A549 (cell line): ENCODE measurements around the gene GAGE12H.
"Not testable (repeated sequence)": the region's sequence is repeated elsewhere in the genome, so short reads cannot be mapped to it uniquely, and the experiment has no call there.

Source experiments
- BHLHE40 ChIP-seq: IDR thresholded peaks from 2 replicates; pipeline ENCODE4 v1.6.1; 2012; ENCODE audit warnings: low read depth, low read length, inconsistent platforms
- CBX2 ChIP-seq: fragments of 200-600 bp; sonication (generic); IDR thresholded peaks from 2 replicates; pipeline ENCODE4 v1.6.1; 2016; ENCODE audit warnings: low read depth, mild to moderate bottlenecking, borderline replicate concordance
- CEBPB ChIP-seq, 2 experiments: fragments of >200 bp in 1 of 2; sonication (Bioruptor Twin) in 1 of 2; formaldehyde crosslinking in 1 of 2; IDR thresholded peaks; 2 replicates each; pipeline ENCODE4 v1.6.1; 2012 to 2016
- CHD2 ChIP-seq: fragments of 150-350 bp; IDR thresholded peaks from 2 replicates; pipeline ENCODE4 v1.6.1; 2014; ENCODE audit warnings: low read length; ENCODE audit not compliant: partially characterized antibody
- CTCF ChIP-seq: fragments of >200 bp; sonication (Bioruptor Twin); formaldehyde crosslinking; IDR thresholded peaks from 3 replicates; pipeline ENCODE4 v1.5.1; 2016
- HDAC2 ChIP-seq: fragments of 200-600 bp; sonication (generic); IDR thresholded peaks from 2 replicates; pipeline ENCODE4 v1.6.1; 2016
- HMGXB4 ChIP-seq: fragments of 250-450 bp; sonication (Bioruptor Pico); IDR thresholded peaks from 2 replicates; pipeline ENCODE4 v1.5.0; 2021; ENCODE audit warnings: mild to moderate bottlenecking, moderate library complexity, borderline replicate concordance
- POLR2A ChIP-seq: IDR thresholded peaks from 2 replicates; pipeline ENCODE4 v1.6.1; 2012; ENCODE audit warnings: mild to moderate bottlenecking, low read length
- POLR2AphosphoS2 ChIP-seq: conservative IDR thresholded peaks from 2 replicates; pipeline ENCODE4 v1.6.1; 2012; ENCODE audit warnings: low read length, improper control_type of control experiment, inconsistent platforms
- RAD21 ChIP-seq, 2 experiments: fragments of >200 bp in 1 of 2; sonication (Bioruptor Twin) in 1 of 2; formaldehyde crosslinking in 1 of 2; IDR thresholded peaks in 1 of 2; conservative IDR thresholded peaks in 1 of 2; 2 replicates in 1 of 2; 3 replicates in 1 of 2; pipeline ENCODE4 v1.6.1; 2012 to 2018; ENCODE audit warnings: inconsistent platforms in 1 of 2
- SREBF2 ChIP-seq: fragments of 450-650 bp; IDR thresholded peaks from 2 replicates; pipeline ENCODE4 v1.6.1; 2014; ENCODE audit warnings: mild to moderate bottlenecking, moderate library complexity
- ZFP36 ChIP-seq: fragments of 450-650 bp; IDR thresholded peaks from 2 replicates; pipeline ENCODE4 v1.6.1; 2014; ENCODE audit warnings: borderline replicate concordance; ENCODE audit not compliant: partially characterized antibody
- TF ChIP-seq, protein P1 (sequence below): fragments of 150-350 bp; IDR thresholded peaks from 2 replicates; pipeline ENCODE4 v1.6.1; 2014; ENCODE audit warnings: low read depth, mild to moderate bottlenecking, low read length
- TF ChIP-seq, protein P2 (sequence below): fragments of 450-650 bp; IDR thresholded peaks from 2 replicates; pipeline ENCODE4 v1.6.1; 2014; ENCODE audit warnings: antibody characterized with exemption

- TF ChIP-seq POLR2A; CEBPB (IDR thresholded peaks at IDR 0.05); CTCF; ZFP36; CBX2; RAD21 (conservative IDR thresholded peaks at IDR 0.05 in 1 of 2, IDR thresholded peaks at IDR 0.05 in 1 of 2); HMGXB4 (CRISPR knock-in tag); BHLHE40; HDAC2; POLR2AphosphoS2; SREBF2; CHD2: not testable (repeated sequence)
- TF ChIP-seq, protein P1, sequence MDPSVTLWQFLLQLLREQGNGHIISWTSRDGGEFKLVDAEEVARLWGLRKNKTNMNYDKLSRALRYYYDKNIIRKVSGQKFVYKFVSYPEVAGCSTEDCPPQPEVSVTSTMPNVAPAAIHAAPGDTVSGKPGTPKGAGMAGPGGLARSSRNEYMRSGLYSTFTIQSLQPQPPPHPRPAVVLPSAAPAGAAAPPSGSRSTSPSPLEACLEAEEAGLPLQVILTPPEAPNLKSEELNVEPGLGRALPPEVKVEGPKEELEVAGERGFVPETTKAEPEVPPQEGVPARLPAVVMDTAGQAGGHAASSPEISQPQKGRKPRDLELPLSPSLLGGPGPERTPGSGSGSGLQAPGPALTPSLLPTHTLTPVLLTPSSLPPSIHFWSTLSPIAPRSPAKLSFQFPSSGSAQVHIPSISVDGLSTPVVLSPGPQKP: not testable (repeated sequence)
- TF ChIP-seq, protein P2, sequence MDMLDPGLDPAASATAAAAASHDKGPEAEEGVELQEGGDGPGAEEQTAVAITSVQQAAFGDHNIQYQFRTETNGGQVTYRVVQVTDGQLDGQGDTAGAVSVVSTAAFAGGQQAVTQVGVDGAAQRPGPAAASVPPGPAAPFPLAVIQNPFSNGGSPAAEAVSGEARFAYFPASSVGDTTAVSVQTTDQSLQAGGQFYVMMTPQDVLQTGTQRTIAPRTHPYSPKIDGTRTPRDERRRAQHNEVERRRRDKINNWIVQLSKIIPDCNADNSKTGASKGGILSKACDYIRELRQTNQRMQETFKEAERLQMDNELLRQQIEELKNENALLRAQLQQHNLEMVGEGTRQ: not testable (repeated sequence)
Measured at GRCh38 chrX:49590488-49590887, 10.7 kb downstream of the GAGE12H start.
